ENCODE measurements around the gene MYO16.

MYO16 gene

DNA sequence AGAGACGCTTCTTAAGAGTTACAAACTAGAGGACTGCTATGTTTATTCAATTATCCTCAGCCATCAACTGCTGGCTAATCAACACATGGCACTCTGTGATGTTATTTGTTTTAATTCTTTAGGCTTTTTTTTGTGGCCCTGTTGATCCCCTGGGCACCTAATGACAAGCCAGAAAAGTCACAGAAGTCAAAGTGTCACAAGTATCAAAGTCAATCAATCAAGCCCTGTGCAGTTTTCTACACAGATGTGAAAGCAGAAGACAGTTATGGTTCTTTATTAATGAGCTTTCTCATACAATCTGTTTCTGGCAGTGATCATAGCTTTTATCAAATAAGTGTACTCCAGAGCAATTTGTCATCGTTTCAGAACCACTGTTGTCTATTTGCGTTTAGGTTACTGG, 34.3 kb downstream of the MYO16 start:
- no peak for DNase-seq (ENCODE audit: low read depth in 2 of 2)

DNA sequence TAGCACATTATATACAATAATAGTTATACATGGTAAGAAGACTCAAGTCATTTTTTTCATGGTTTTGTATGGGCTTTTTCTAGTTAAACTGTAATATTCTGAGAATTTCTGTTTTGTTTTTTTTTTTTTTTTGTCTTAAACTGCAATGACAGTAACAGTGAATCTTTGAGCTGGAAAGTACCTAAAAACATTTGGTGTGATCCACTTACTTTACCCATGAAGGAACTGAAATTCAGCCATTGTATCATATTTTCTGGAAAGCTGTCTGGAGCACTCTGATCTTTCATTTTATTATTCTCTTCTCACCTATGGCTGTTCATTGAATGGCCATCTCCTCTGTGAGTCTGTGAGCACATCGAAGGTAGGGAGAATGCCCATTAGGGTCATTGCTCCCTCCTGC, 37.8 kb downstream of the MYO16 start:
- no peak for DNase-seq (ENCODE audit: low read depth in 2 of 2)

DNA sequence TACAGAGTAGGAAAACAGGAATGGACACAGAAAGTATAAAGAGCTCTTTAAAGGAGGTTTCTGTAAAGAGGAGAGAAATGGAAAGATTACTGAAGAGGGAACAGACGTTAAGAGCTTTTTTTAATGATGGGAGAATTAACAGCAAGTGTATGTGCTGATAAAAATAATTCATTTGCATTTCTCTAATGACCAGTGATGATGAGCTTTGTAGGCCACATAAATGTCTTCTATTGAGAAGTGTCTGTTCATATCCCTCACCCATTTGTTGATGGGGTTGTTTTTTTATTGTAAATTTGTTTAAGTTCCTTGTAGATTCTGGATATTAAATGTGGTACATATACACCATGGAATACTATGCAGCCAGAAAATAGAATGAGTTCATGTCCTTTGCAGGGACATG, 40.0 kb downstream of the MYO16 start:
- DNase-seq (ENCODE audit: low read depth in 2 of 2) = no peak

DNA sequence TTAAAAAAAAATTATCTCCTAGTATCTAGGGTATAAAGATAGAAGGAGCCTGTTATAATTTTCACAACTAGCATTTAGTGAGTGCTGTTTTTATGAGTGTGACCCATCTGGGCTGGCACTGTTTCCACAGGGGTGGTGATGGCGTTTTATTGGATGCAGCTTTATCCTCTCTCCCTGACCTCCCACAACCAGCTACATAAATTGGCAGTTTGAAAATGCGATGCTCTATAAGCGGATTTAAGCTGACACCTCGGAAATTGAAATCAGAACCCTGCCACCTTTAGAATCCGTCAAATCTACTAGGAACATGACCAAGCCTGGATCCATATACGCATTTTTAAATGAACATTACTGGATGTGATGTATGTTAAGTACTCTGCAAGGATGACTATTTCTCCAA, 44.9 kb downstream of the MYO16 start:
- no peak for DNase-seq (ENCODE audit: low read depth in 2 of 2)

DNA sequence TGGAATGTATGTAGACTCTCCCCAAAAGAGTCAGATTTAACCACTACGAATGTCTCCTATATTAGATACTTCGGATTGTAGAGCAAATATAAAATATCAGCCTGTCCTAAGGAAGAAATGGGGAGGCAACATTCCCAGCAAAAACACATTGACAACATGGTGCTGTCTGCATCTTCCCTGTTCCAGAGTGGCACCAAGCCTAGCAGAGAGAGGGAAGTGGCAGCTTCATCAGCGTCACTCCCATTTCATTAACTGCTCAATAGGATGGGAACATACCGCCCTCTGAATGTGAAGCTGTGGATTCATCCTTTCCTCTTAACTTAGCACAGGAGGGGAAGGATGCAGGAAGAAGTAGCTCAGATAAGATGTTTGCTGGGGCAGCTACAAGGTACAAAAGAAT, 45.4 kb downstream of the MYO16 start:
- DNase-seq (ENCODE audit: low read depth in 2 of 2) = no peak

DNA sequence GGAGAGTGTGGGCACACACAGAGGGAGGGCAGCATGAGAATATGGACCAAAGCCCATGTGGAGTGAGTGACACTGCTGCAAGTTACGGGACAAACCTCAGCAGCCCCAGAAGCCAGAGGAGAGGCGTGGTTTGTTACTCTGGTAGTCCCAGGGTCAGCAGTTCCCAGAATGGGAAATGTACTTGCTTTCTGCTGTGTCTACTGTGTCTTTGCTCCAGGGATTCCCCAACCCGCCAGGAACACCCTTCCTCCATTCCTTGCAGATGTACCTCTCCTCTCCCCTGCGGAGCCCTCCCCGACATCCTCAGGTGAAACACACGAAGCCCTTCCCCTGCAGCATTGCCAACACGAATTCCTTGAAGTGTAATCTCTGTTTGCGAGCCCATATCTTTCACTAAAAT, 47.2 kb downstream of the MYO16 start:
- DNase-seq (ENCODE audit: low read depth in 2 of 2) = no peak

DNA sequence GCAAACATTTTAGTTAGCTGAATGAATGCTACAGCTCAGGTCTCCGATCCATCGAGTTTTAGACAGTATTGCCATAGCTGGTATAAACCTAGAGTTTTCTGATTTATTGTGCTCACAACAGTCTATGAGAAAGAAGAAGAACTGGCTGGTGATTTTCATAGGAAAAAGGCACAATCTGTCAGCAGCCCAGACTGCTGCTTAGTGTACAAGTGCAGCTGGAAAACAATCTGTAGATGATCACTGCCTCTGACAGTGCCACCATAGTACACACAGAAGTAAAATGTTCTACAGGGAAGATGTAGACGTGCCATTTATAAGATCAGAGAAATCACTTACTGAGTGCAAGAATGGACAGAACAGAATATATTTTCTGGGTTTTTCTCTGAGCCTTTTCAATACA, 48.4 kb downstream of the MYO16 start:
- no peak for DNase-seq (ENCODE audit: low read depth in 2 of 2)

DNA sequence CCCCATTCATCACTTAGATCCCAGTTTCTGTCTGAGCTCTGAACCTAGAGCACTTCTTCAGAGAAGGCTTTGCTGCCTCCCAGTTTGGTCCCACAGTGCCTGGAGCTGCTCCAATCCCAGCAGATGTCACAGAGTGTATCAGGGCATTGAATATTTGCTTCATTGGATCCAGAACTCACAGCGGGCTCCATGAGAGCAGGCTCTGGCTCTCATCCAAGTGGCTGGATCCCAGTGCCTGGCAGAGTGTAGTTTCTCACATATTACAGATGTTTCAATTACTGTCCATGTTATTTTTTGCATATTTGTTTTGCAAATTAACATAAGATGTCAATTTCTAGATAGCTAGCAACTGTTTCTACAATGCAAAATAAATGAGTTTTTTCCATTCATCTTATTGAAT, 50.6 kb downstream of the MYO16 start:
- DNase-seq (ENCODE audit: low read depth in 2 of 2) = no peak

DNA sequence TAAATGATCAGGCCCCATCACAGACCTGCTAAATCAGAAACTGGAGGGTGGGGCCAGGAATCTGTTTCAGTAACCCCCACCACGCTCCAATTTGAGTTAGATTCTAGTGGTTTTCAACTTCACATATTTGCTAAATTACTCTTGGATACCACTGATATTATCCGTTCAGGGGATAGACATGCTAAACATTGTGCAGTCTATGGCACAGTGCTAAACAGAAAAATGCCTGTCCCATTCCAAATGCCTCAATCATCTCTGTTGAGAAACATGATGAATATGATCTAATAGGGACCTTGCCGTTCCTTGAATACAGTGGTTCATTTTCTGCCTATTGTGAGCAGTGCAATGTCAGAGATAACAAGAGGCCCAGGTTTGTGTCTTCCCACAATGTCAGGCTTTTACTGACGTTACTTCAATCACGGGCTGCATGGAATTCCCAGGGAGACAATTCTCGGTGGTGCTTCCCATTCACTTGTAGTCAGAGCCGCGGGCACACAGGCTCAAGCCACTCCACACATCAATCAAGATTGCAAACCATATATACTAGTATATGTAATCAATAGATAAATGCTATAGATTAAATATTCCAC, 52.7 kb downstream of the MYO16 start:
- DNase-seq (ENCODE audit: low read depth in 2 of 2) = peak; percentile 29 to 35

DNA sequence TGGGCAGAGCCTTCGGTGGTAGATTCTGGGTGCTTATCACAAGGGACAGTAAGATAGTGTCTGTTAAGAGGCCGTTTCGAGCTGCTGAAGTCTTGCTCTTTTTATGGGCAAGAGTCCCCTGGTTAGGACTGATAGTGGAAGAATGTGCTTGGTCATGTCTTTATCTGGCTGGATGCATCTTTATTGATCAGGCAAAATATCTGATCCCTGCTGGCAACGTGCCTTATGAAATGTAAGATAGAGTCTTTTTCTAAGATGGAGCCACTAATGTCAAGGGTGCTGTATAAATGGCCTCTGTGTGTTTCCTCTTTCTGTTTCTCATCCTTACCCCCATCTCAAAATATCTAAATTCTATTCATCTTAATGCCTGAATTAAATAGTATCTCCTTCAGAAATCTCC, 53.3 kb downstream of the MYO16 start:
- DNase-seq (ENCODE audit: low read depth in 2 of 2) = no peak

DNA sequence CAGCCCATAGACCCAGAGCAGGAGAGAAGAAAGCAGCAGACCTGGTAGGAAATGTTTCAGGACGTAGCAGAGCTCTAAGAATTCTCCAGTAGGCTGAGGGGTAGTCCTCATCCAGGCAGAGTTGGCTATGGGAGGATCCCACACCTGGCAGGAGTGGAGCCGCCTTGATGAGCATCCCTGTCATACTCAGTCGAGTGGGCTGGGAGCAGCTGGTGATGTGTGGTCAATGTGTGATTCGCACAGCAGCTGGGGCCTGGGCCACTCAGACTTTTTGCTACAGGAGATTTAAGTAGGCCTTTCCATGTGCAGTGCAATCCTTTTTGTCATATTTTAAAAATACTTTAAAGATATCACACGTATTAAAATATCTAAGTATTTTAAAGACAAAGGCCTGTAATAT, 56.6 kb downstream of the MYO16 start:
- DNase-seq (ENCODE audit: low read depth in 2 of 2) = no peak

DNA sequence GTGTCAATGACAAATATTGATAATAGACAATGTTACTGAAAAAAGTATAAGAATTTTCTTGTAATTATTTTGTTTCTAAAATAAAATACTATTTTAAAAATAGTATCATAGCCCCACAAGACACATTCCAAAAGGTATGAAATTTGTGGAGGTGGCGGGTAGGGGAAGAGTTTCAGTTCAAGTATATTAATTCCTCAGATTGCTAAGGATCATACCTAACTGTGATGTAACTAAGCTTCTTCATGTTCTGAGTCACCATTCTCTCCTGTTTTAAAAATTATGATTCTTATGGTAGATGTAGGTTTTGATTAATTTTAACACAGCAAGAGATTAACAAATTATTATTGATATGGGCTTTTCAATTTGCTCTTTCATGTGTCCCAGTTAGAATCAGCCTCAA, 61.3 kb downstream of the MYO16 start:
- no peak for DNase-seq (ENCODE audit: low read depth in 2 of 2)

DNA sequence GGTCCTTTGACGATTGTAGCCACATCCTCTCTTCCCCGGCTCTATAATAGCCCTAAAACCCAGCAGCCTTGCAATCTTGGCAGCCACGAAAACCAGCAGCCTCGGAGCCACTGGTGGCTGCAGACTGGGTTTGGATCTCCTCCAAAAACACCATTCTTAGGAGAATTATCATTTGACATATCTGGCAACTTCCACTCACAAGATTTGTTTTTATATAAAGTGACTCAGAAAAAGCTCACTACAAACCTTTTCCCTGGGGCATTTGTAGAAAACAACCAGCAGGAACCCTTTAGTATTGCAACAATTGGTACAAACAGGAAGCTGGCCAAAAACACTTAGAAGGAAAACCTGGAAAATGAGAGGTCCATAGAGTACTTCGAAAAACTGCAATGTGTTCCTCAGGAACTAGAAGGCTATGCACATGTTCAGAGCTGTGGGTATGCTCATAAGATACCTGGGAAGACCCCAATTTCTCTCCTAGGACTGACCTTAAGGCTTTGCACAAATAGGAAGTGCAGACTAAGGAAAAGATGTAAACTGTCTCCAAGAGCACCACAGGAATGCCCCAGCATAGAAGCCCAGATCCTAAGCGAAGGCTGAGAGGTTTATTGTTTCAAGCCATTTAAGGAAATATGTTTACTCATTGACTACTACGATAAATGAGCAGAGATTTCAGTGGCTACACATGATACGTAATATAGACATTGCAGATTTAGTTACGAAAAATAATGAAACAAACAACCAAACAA, 71.2 kb downstream of the MYO16 start:
- DNase-seq (ENCODE audit: low read depth in 2 of 2) = peak in 1 of 2 experiments; percentile 6

DNA sequence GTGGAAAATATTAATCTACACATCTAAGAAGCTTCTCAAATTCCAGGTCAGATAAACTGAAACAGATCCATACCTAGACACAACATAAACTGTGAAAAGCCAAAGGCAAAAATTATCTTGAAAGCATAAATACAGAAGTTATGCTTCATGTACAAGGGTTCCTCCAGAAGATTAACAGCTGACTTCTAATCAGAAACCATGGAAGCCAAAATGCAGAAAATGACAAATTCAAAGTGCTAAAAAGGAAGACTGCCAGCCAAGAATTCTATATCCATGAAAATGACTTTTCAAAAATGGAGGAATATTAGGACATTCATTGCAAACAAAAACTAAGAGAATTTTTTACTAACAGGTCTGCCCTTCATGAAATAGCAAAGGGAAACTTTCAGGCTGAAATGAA, 72.8 kb downstream of the MYO16 start:
- DNase-seq (ENCODE audit: low read depth in 2 of 2) = no peak

DNA sequence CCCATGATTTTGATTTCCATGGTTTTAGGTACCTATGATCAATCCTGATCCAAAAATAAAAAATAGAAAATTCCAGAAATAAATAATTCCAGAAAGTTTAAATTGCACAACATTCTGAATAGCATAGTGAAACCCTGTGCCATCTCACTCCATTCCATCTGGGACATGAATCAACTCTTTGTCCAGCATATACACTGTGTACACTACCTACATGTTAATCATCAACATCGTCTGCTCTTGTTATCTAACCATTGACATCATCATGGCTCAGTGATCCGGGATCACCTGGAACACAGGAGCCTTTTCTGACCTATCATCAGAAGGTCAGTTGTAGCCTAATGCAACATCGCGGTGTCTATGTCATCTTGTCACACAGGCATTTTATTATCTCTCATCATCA, 75.6 kb downstream of the MYO16 start:
- DNase-seq (ENCODE audit: low read depth in 2 of 2) = no peak

DNA sequence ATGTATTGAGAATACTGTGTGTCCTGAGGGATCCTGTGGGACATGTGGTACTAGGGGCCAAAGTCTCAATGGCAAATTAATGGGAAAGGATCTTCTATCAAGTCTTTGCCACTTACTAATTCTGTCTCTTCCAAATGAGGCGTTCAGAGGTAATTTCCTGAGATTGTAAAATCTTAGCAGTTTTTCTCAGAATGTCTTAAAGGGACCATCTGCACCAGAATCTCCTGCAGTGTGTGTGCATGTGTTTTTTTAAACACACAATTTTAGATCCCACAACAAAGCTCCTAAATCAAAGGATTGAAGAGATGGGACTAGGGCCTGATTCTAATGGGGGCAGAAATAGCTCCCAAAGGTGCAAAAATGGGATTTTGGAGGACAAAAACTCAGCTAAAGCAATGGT, 78.2 kb downstream of the MYO16 start:
- no peak for DNase-seq (ENCODE audit: low read depth in 2 of 2)

DNA sequence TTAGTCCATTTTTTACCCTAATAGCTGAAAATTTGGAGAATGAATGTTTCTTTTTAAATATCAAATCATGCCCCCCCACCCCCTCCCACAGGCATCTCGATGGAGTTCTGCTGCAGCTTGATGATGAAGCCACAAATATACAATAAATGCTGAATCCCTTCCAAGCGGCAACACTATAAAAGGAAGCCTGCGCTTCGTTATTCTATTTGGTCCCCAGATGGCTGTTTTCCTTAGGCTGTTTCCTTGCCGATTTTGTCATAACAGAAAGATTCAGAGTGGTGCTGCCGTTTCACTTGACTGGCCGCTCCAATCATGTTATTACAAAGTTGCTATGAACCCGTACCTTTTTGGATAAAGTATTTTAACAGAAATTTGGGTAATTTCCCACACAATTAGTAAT, 79.5 kb downstream of the MYO16 start:
- DNase-seq (ENCODE audit: low read depth in 2 of 2) = no peak

DNA sequence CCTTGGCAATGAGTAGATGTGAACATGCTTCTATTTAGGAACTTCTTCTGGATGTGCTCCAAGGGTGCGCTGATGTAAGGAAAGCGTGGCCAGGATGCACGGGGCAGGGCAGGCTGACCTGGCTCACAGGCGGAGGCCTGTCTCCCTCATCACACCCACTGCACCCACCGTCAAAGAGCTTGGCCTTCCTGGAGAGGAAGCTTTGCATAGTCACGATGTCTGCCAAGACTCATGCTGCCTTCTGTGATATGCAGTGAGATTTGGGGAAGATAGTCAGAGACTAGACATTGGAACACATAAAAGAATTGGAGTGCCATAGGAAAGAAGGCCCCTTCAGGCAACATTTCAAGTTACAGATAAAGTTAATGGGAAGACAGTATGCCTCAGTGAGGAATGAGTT, 82.0 kb downstream of the MYO16 start:
- no peak for DNase-seq (ENCODE audit: low read depth in 2 of 2)

DNA sequence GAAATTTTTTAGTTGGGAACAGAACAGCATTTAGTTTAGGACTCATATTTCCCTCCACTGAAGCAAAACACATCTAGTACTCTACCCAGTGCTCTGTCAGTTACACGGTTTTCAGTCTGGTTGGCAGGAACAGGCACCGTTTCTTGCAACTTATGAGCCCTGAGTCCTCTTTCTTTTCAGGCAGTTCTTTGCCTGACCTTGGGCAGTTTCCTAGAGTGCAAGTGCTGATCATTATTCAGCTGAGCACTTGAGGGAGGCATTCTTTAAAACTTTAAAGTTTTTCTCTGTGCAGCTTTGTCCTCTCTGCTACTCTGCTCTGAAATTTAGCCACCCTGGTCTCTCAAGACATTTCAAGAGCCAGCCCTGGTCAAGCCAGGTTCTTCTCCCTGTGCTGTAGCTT, 96.1 kb downstream of the MYO16 start:
- DNase-seq (ENCODE audit: low read depth in 2 of 2) = no peak

DNA sequence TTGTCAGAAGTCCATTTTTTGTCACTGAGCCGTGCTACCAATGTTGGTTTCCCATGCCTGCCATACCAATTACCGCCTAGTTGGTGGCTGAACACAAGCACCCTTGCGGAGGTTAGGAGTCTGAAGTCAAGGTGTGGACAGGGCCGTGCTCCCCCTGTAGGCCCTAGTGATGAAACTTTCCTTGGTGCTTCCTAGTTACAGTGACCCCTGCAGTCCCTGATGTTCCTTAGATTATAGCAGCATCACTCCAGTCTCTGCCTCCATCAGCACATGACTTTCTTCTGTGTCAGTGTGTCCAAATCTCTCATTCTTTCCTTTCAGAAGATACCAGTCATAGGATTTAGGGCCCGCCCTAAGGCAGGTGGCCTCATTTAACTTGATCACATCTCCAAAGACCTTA, 99.0 kb downstream of the MYO16 start:
- no peak for DNase-seq (ENCODE audit: low read depth in 2 of 2)

DNA sequence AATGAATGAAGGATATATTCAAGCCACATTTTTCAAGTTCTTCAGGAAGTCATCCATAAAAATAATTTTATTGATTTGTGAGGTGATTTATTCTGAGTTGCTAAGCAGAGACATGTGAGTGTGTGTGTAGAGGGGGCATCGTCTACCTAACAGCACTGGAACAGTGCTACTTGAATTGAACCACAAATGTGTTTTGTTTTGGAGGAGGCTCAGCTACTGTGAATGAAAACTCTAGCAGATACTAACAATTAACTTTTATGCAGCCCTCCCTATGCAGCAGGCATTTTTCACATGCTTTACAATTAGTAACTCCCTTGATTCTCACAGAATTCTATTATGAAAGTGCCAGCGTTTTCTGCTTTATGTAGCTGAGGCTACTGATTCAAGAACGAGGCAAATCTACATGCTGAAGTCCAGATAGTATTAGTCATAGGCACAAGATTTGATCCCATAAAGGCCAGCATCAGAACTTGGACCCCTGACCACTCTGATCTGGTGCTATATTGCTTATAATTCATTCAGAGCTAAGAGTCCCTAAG, 103.7 kb downstream of the MYO16 start:
- no peak for DNase-seq (ENCODE audit: low read depth in 2 of 2)

DNA sequence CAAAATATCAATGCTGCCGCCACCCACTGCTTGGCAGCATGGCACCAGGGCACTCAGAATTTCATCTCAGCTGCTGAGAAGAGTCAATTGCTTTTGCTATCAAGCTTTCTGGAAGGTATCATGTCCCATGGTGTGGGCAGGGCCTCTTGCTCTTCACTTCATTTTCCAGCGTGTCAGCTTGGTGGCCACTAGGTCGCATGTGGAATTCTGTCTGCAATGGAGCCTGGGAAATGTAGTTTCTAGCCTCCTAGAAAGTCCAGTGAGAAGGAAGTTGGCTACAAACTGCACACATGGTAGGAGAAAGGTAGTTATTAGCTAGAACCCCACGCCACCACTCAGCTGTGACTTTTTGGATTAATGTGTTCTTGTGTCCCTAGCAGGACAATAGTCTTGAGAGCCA, 105.3 kb downstream of the MYO16 start:
- DNase-seq (ENCODE audit: low read depth in 2 of 2) = no peak

DNA sequence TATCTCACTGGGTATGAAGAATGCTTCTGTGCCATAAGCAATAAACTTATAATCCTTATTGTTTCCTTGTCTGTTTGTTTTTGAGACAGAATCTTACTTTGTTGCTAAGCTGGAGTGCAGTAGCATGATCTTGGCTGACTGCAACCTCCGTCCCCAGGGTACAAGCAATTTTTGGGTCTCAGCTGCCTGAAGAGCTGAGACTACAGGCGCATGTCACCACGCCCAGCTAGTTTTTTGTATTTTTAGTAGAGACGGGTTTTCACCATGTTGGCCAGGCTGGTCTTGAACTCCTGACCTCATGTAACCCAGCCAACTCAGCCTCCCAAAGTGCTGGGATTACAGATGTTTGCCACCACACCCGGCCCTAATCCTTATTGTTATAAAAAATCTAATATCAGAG, 112.5 kb downstream of the MYO16 start:
- DNase-seq (ENCODE audit: low read depth in 2 of 2) = no peak

All from fibroblast of skin of left biceps (primary cell).